Inferior parietal cortex (tissue), 1 donor: ENCODE results near the gene SF3A1.

Experiments used
- DNase-seq: peaks from one replicate; pipeline ENCODE4 v3.0.0-alpha.2; 2016; ENCODE audit errors: extremely low spot score

Gene SF3A1

GRCh38 chr22:30386608-30386959, 29.9 kb upstream of the SF3A1 start:
- DNase-seq = no peak

- no peak for DNase-seq
These were observed 29.2 kb upstream of the SF3A1 start for GRCh38 chr22:30385942-30386341.

GRCh38 chr22:30383061-30383460, 26.4 kb upstream of the SF3A1 start:
- no peak for DNase-seq

GRCh38 chr22:30382340-30382739, 25.6 kb upstream of the SF3A1 start:
- DNase-seq = no peak

- DNase-seq = no peak
These were observed 24.6 kb upstream of the SF3A1 start for GRCh38 chr22:30381264-30381663.

GRCh38 chr22:30380011-30380410, 23.3 kb upstream of the SF3A1 start:
- no peak for DNase-seq

- DNase-seq = no peak
These were observed 18.7 kb upstream of the SF3A1 start for GRCh38 chr22:30375312-30375849.

GRCh38 chr22:30373331-30374325, 16.9 kb upstream of the SF3A1 start:
- DNase-seq = no peak

- DNase-seq = no peak
These were observed 16.2 kb upstream of the SF3A1 start for GRCh38 chr22:30372915-30373314.

GRCh38 chr22:30371981-30372380, 15.3 kb upstream of the SF3A1 start:
- no peak for DNase-seq

GRCh38 chr22:30371321-30371720, 14.6 kb upstream of the SF3A1 start:
- no peak for DNase-seq

GRCh38 chr22:30370641-30371230, 14.0 kb upstream of the SF3A1 start:
- no peak for DNase-seq

GRCh38 chr22:30368420-30368819, 11.7 kb upstream of the SF3A1 start:
- DNase-seq = no peak

GRCh38 chr22:30365891-30366290, 9.2 kb upstream of the SF3A1 start:
- DNase-seq = no peak

GRCh38 chr22:30362651-30363281, 6.1 kb upstream of the SF3A1 start:
- DNase-seq = no peak

- DNase-seq = no peak
These were observed 5.4 kb upstream of the SF3A1 start for GRCh38 chr22:30361916-30362650.

- DNase-seq = no peak
These were observed 1.8 kb upstream of the SF3A1 start for GRCh38 chr22:30358541-30358940.

- no peak for DNase-seq
These were observed 1.0 kb upstream of the SF3A1 start for GRCh38 chr22:30357650-30358215.

- DNase-seq = no peak
These were observed 509 bp upstream of the SF3A1 start for GRCh38 chr22:30357236-30357570.

- no peak for DNase-seq
These were observed 2.0 kb downstream of the SF3A1 start for GRCh38 chr22:30354644-30355043.

- no peak for DNase-seq
These were observed 5.5 kb downstream of the SF3A1 start for GRCh38 chr22:30351226-30351625.

- no peak for DNase-seq
These were observed 7.9 kb downstream of the SF3A1 start for GRCh38 chr22:30348809-30349208.
